Vagina (tissue), 2 donors: Measurements from ENCODE around the gene SFI1. TPM values are rescaled to one million over a fixed set of nuclear protein-coding genes. Genes with fewer than 3 reads are reported as not detected.

Experiments used
- DNase-seq, 2 donors: peaks; one replicate each; pipeline ENCODE4 v3.0.0-alpha.2; 2017; ENCODE audit errors: extremely low spot score in 2 of 2
- H3K27ac ChIP-seq: fragments of 200-600 bp; sonication (generic); one replicate; pipeline ENCODE4 v1.5.1; 2019
- H3K27me3 ChIP-seq: fragments of 200-600 bp; sonication (generic); one replicate; pipeline ENCODE4 v1.5.1; 2019
- H3K36me3 ChIP-seq, 2 donors: fragments of 200-600 bp; sonication (generic); one replicate each; pipeline ENCODE4 v1.5.1; 2017 to 2019
- H3K4me1 ChIP-seq: fragments of 200-600 bp; sonication (generic); one replicate; pipeline ENCODE4 v1.5.1; 2019
- H3K4me3 ChIP-seq, 2 donors: fragments of 200-600 bp; sonication (generic); 1 replicate in 1 of 2; 2 replicates in 1 of 2; pipeline ENCODE4 v1.5.1; 2016 to 2019
- H3K9me3 ChIP-seq: fragments of 200-600 bp; sonication (generic); one replicate; pipeline ENCODE4 v1.5.1; 2019
- POLR2A ChIP-seq, 2 donors: fragments of 450-650 bp; IDR thresholded peaks; one replicate each; pipeline ENCODE4 v1.6.1; 2017; ENCODE audit warnings: antibody characterized with exemption in 2 of 2, mild to moderate bottlenecking in 2 of 2, moderate library complexity in 2 of 2
- POLR2AphosphoS5 ChIP-seq, 2 donors: sonication (generic); formaldehyde crosslinking; IDR thresholded peaks; one replicate each; pipeline ENCODE4 v1.9.0; 2017; ENCODE audit warnings: antibody characterized with exemption in 2 of 2, mild to moderate bottlenecking in 2 of 2, low read depth in 1 of 2; ENCODE audit not compliant: insufficient read depth in 1 of 2
- intact Hi-C: fragments of 100-400 bp; cut with DNase I; formaldehyde crosslinking; loops from one replicate; pipeline ENCODE4 v1.15.1; 2023
- total RNA-seq: library from RNA; depleted of rRNA; stranded (reverse); fragments of >200 nt; gene quantifications from one replicate; pipeline ENCODE4 v1.2.3, GENCODE V29; 2016
- TF ChIP-seq, protein P1 (sequence below), 3 experiments: fragments of 450-650 bp in 2 of 3; fragments of 200-600 bp in 1 of 3; sonication (generic) in 1 of 3; IDR thresholded peaks; one replicate each; pipeline ENCODE4 v1.5.1; 2017 to 2019; ENCODE audit warnings: antibody characterized with exemption in 3 of 3, mild to moderate bottlenecking in 2 of 3, moderate library complexity in 2 of 3

Gene SFI1
- total RNA-seq, 1 donor from 2014 or later = 33.6 TPM

DNA sequence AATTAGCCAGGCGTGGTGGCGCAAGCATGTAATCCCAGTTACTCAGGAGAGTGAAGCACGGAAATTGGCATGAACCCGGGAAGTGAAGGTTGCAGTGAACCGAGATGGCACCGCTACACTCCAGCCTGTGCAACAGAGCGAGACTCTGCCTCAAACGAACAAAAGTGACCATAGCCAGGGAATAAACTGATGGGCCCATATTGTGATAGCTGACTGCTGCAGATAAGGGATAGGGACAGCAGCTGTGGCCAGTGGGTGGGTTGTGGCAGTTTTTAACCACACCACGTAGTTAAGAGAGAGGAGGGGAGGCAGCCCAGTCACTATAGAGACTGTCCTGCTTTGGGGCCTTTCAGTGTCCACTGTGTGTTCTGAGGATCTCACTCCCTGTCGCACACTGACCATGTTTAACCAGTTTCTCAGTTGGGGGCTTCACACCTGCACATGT lies 106.8 kb downstream of the SFI1 start:
- DNase-seq = no peak
- no peak overlapping the region for H3K27ac ChIP-seq
- H3K4me1 ChIP-seq = peaks cover 10% of the 10 kb centered on the region
- no peaks in the 10 kb centered on the region for H3K9me3 ChIP-seq
- TF ChIP-seq POLR2AphosphoS5 (IDR thresholded peaks at IDR 0.05; ENCODE audit: insufficient read depth in 1 of 2, low read depth in 1 of 2) (no peak), POLR2A (IDR thresholded peaks at IDR 0.05) (no peak)
- TF ChIP-seq, protein P1, sequence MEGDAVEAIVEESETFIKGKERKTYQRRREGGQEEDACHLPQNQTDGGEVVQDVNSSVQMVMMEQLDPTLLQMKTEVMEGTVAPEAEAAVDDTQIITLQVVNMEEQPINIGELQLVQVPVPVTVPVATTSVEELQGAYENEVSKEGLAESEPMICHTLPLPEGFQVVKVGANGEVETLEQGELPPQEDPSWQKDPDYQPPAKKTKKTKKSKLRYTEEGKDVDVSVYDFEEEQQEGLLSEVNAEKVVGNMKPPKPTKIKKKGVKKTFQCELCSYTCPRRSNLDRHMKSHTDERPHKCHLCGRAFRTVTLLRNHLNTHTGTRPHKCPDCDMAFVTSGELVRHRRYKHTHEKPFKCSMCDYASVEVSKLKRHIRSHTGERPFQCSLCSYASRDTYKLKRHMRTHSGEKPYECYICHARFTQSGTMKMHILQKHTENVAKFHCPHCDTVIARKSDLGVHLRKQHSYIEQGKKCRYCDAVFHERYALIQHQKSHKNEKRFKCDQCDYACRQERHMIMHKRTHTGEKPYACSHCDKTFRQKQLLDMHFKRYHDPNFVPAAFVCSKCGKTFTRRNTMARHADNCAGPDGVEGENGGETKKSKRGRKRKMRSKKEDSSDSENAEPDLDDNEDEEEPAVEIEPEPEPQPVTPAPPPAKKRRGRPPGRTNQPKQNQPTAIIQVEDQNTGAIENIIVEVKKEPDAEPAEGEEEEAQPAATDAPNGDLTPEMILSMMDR (IDR thresholded peaks at IDR 0.05) = no peak
- H3K4me3 ChIP-seq = no peak overlapping the region
- no peaks in the 10 kb centered on the region for H3K27me3 ChIP-seq
- intact Hi-C loops = no loop called here
- peaks cover 0 to 4% of the 10 kb centered on the region in 2 donors for H3K36me3 ChIP-seq

DNA sequence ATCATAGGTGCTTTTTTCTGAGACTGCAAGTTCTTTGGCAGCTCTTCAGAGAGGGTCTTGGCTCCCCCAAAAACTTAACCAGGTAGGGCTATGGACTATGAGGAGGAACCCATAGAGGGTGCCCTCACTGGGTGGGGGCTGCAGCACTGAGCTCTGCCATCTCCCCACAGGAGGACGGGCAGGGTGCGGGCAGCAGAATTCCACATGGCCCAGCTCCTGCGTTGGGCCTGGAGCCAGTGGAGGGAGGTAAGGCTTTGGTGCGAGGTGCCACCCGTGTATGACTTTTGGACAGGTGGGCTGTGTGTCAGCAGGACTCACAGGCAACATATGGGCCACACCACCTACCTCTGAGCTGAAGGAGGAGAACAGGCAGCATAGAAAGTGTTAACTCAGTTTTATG lies 107.2 kb downstream of the SFI1 start:
- Histone ChIP-seq H3K27ac (no peak overlapping the region), H3K27me3 (no peaks in the 10 kb centered on the region), H3K4me1 (peaks cover 10% of the 10 kb centered on the region), H3K4me3 (no peak overlapping the region), H3K9me3 (no peaks in the 10 kb centered on the region), H3K36me3 (peaks cover 0 to 4% of the 10 kb centered on the region in 2 donors)
- TF ChIP-seq POLR2A (IDR thresholded peaks at IDR 0.05) (no peak), POLR2AphosphoS5 (IDR thresholded peaks at IDR 0.05; ENCODE audit: insufficient read depth in 1 of 2, low read depth in 1 of 2) (no peak)
- TF ChIP-seq, protein P1 (IDR thresholded peaks at IDR 0.05) = no peak
- intact Hi-C loops = no loop called here
- DNase-seq = no peak

DNA sequence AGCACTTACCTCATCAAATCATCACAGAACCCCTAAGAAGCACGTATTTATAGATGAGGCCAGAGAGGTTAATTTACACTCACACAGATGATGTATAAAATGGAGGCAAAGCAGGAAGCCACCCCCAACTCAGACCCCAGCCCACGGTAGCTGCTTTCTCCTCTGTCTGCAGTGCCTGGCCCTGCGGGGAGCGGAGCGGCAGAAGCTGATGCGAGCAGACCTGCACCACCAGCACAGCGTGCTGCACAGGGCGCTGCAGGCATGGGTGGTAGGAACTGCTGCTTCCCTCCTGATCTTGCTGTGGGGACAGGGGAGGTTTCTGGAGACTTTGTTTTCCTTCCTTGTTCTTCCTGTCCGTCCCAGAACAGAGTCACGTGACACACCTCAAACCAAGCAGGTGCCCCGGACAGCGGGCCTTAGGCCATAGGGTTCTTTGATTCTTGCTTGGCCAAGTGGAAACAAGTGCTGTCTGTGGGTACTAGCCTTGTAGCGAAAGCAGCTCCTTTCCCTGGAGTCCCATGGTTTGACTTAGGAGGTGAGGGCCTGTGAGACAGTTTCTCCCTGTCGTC lies 107.9 kb downstream of the SFI1 start:
- no peak overlapping the region for H3K27ac ChIP-seq
- peaks cover 0 to 4% of the 10 kb centered on the region in 2 donors for H3K36me3 ChIP-seq
- TF ChIP-seq POLR2A (IDR thresholded peaks at IDR 0.05) = no peak
- TF ChIP-seq, protein P1 (IDR thresholded peaks at IDR 0.05) = no peak
- no peak for TF ChIP-seq POLR2AphosphoS5 (IDR thresholded peaks at IDR 0.05; ENCODE audit: insufficient read depth in 1 of 2, low read depth in 1 of 2)
- DNase-seq = no peak
- no peak overlapping the region for H3K4me3 ChIP-seq
- H3K9me3 ChIP-seq = no peaks in the 10 kb centered on the region
- peaks cover 10% of the 10 kb centered on the region for H3K4me1 ChIP-seq
- intact Hi-C loops = no loop called here
- H3K27me3 ChIP-seq = no peaks in the 10 kb centered on the region

DNA sequence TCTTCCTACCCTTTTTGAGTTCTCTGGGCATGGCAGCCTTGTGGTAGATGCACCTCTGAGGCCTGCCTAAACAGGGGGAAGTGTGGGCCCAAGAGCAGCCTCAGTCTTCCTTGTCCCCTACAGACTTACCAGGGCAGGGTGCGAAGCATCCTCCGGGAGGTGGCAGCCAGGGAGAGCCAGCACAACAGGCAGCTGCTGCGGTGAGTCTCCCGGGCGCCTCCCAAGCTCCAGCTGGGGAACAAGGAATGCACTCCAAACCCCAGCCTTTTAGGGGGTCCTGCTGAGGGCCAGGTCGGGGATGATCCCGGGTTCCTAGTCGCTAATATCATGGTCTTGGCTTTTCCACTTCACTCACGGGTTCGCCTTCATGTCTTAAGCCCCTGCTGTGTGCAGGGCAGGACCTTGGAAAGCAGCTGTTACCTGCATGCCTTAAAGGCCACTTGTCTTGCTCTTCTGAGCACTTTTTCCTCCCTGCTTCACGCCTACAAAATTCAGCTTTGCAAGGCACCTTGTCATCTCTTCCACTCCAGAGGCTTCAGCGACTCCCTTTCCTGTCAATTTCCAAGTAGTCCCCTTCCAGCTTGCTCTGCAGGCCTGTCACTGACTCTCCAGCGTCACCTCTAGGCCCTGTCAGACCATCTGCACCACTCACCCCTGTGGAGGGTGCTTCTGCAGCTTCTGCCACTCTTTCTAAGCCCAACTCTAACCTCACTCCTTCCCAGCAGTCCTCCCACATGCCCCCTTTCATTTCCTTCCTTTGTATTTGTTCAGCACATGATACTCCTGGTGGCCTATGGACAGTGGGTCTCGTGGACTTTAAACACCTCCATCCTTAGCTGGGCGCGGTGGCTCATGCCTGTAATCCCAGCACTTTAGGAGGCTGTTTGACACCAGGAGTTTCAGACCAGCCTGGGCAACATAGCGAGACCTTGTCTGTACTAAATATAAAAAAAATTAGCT lies 108.7 kb downstream of the SFI1 start:
- peaks cover 0 to 4% of the 10 kb centered on the region in 2 donors for H3K36me3 ChIP-seq
- DNase-seq = no peak
- TF ChIP-seq POLR2A (IDR thresholded peaks at IDR 0.05) (no peak), POLR2AphosphoS5 (IDR thresholded peaks at IDR 0.05; ENCODE audit: insufficient read depth in 1 of 2, low read depth in 1 of 2) (no peak)
- TF ChIP-seq, protein P1 (IDR thresholded peaks at IDR 0.05) = no peak

More for the DNA sequence above, 108.7 kb downstream of the SFI1 start:
- Histone ChIP-seq H3K9me3 (no peaks in the 10 kb centered on the region), H3K4me3 (no peak overlapping the region), H3K27me3 (no peaks in the 10 kb centered on the region), H3K27ac (no peak overlapping the region), H3K4me1 (peaks cover 10% of the 10 kb centered on the region)
- intact Hi-C loops = no loop called here
